Activated CD4-positive, alpha-beta memory T cell treated with anti-CD3 and anti-CD28 coated beads for 36 hours (primary cell): ENCODE measurements around the gene SLC12A5. TPM values are rescaled to one million over a fixed set of nuclear protein-coding genes. Genes with fewer than 3 reads are reported as not detected.

Experiments used
- CTCF ChIA-PET: fragments of 350-600 bp; sonication (Branson Sonifier 250); formaldehyde crosslinking; loops from one replicate; lab custom pipeline; 2021; ENCODE audit warnings: antibody characterized with exemption, inconsistent platforms; lab: Charles Lee
- POLR2A ChIA-PET: fragments of 350-600 bp; sonication (Branson Sonifier 250); formaldehyde crosslinking; loops from one replicate; lab custom pipeline; 2021; ENCODE audit warnings: antibody characterized with exemption; lab: Charles Lee
- DNase-seq: peaks from one replicate; pipeline ENCODE4 v3.0.0-alpha.2; 2020
- H3K27ac Mint-ChIP-seq: one replicate; pipeline ENCODE4 v1.8.0; 2021; ENCODE audit warnings: mixed read lengths
- H3K27me3 Mint-ChIP-seq: one replicate; pipeline ENCODE4 v1.8.0; 2021; ENCODE audit warnings: mixed read lengths
- H3K36me3 Mint-ChIP-seq: one replicate; pipeline ENCODE4 v1.8.0; 2021; ENCODE audit warnings: mixed read lengths
- H3K4me1 Mint-ChIP-seq: one replicate; pipeline ENCODE4 v1.8.0; 2021; ENCODE audit warnings: low read depth, mixed read lengths
- H3K4me3 Mint-ChIP-seq: one replicate; pipeline ENCODE4 v1.8.0; 2021; ENCODE audit warnings: mild to moderate bottlenecking, mixed read lengths
- H3K9me3 Mint-ChIP-seq: one replicate; pipeline ENCODE4 v1.8.0; 2021; ENCODE audit warnings: mixed read lengths
- intact Hi-C: fragments of 100-400 bp; cut with micrococcal nuclease; formaldehyde crosslinking; loops from one replicate; pipeline ENCODE4 v1.15.1; 2023
- total RNA-seq, 2 experiments: library from RNA; stranded (reverse); gene quantifications; one replicate each; pipeline ENCODE4 v1.2.3, GENCODE V29; 2021

Gene SLC12A5
- total RNA-seq, 2 experiments from 2014 or later: 0.97 TPM; not detected in 1

- Mint-ChIP-seq H3K27ac (no peak overlapping the region), H3K4me3 (no peak overlapping the region), H3K36me3 (peaks cover 3% of the 10 kb centered on the region), H3K9me3 (no peaks in the 10 kb centered on the region), H3K4me1 (peaks cover 70% of the 10 kb centered on the region), H3K27me3 (peaks cover 45% of the 10 kb centered on the region)
- intact Hi-C loops: loop anchor here (5.0 kb wide), 1 partner anchor 38 kb away; the partner anchor contains the start of gene ZNF335
- ChIA-PET POLR2A (interaction anchor here (1.6 kb wide), 1 partner anchor 38 kb away, joined by 3 read pairs; the partner anchor contains the start of gene ZNF335), CTCF (interaction anchor here (0.6 to 5.6 kb wide), 3 partner anchors 13 to 94 kb away, joined by 3 to 26 read pairs (median 12); no protein-coding TSS in a partner anchor)
- no peak for DNase-seq
These were observed 19.2 kb upstream of the SLC12A5 start for GRCh38 chr20:46009816-46010215.

- peaks cover 61% of the 10 kb centered on the region for H3K4me1 Mint-ChIP-seq
- peaks cover 47% of the 10 kb centered on the region for H3K27me3 Mint-ChIP-seq
- peak; percentile 66 for DNase-seq
- ChIA-PET CTCF (interaction anchor here (1.0 to 4.7 kb wide), 6 partner anchors 12 to 396 kb away, joined by 3 to 48 read pairs (median 4); partner anchors contain the start of gene ZNF335), POLR2A (interaction anchor here (1.5 kb wide), 1 partner anchor 39 kb away, joined by 3 read pairs; no protein-coding TSS in a partner anchor)
- H3K4me3 Mint-ChIP-seq: peak overlapping the region; percentile 27
- peak overlapping the region; percentile 0 for H3K27ac Mint-ChIP-seq
- intact Hi-C loops: loop anchor here (5.0 kb wide), 1 partner anchor 38 kb away; the partner anchor contains the start of gene ZNF335
- no peaks in the 10 kb centered on the region for H3K9me3 Mint-ChIP-seq
- H3K36me3 Mint-ChIP-seq: peaks cover 3% of the 10 kb centered on the region
These were observed 18.3 kb upstream of the SLC12A5 start for GRCh38 chr20:46010491-46011391.

GRCh38 chr20:46011631-46012482, 17.2 kb upstream of the SLC12A5 start:
- H3K4me1 Mint-ChIP-seq: peaks cover 54% of the 10 kb centered on the region
- no peaks in the 10 kb centered on the region for H3K9me3 Mint-ChIP-seq
- H3K27me3 Mint-ChIP-seq: peaks cover 47% of the 10 kb centered on the region
- POLR2A ChIA-PET: interaction anchor here (1.5 kb wide), 1 partner anchor 41 kb away, joined by 3 read pairs; no protein-coding TSS in a partner anchor
- DNase-seq: peak; percentile 74
- peak overlapping the region; percentile 9 for H3K4me3 Mint-ChIP-seq
- CTCF ChIA-PET: interaction anchor here (1.0 to 4.7 kb wide), 14 partner anchors 11 to 395 kb away, joined by 3 to 105 read pairs (median 6); partner anchors contain the start of gene ZNF335
- intact Hi-C loops: loop anchor here (5.0 kb wide), 1 partner anchor 40 kb away; the partner anchor contains the start of gene ZNF335
- peaks cover 3% of the 10 kb centered on the region for H3K36me3 Mint-ChIP-seq
- H3K27ac Mint-ChIP-seq: no peak overlapping the region

GRCh38 chr20:46012921-46013320, 16.1 kb upstream of the SLC12A5 start:
- H3K27ac Mint-ChIP-seq: no peak overlapping the region
- intact Hi-C loops: loop anchor here (1.0 to 5.0 kb wide), 2 partner anchors 26 to 41 kb away; partner anchors contain the start of gene ZNF335
- H3K9me3 Mint-ChIP-seq: no peaks in the 10 kb centered on the region
- ChIA-PET CTCF (interaction anchor here (0.6 to 4.7 kb wide), 37 partner anchors 8 to 294 kb away, joined by 3 to 105 read pairs (median 4); partner anchors contain the start of genes SLC12A5 and ZNF335), POLR2A (interaction anchor here (1.0 kb wide), 1 partner anchor 15 kb away, joined by 3 read pairs; no protein-coding TSS in a partner anchor)
- H3K27me3 Mint-ChIP-seq: peaks cover 47% of the 10 kb centered on the region
- no peak for DNase-seq
- H3K4me3 Mint-ChIP-seq: no peak overlapping the region
- peaks cover 3% of the 10 kb centered on the region for H3K36me3 Mint-ChIP-seq
- peaks cover 51% of the 10 kb centered on the region for H3K4me1 Mint-ChIP-seq

- ChIA-PET POLR2A (interaction anchor here (1.0 kb wide), 1 partner anchor 14 kb away, joined by 3 read pairs; no protein-coding TSS in a partner anchor), CTCF (interaction anchor here (0.6 to 4.7 kb wide), 42 partner anchors 8 to 371 kb away, joined by 3 to 105 read pairs (median 4); partner anchors contain the start of genes SLC12A5 and ZNF335)
- Mint-ChIP-seq H3K9me3 (no peaks in the 10 kb centered on the region), H3K27me3 (peaks cover 47% of the 10 kb centered on the region), H3K4me1 (peaks cover 46% of the 10 kb centered on the region), H3K27ac (no peak overlapping the region), H3K36me3 (peaks cover 3% of the 10 kb centered on the region), H3K4me3 (peak overlapping the region; percentile 56)
- intact Hi-C loops: loop anchor here (1.0 to 5.0 kb wide), 2 partner anchors 26 to 41 kb away; partner anchors contain the start of gene ZNF335
- DNase-seq: no peak
These were observed 15.6 kb upstream of the SLC12A5 start for GRCh38 chr20:46013322-46013828.

- Mint-ChIP-seq H3K36me3 (peaks cover 3% of the 10 kb centered on the region), H3K9me3 (no peaks in the 10 kb centered on the region), H3K27ac (no peak overlapping the region), H3K27me3 (peaks cover 44% of the 10 kb centered on the region), H3K4me1 (peaks cover 40% of the 10 kb centered on the region), H3K4me3 (peak overlapping the region; percentile 56)
- DNase-seq: peak; percentile 76
- ChIA-PET POLR2A (interaction anchor here (0.6 to 1.0 kb wide), 2 partner anchors 14 to 580 kb away, joined by 3 to 7 read pairs; no protein-coding TSS in a partner anchor), CTCF (interaction anchor here (0.7 to 4.7 kb wide), 54 partner anchors 9 to 646 kb away, joined by 3 to 105 read pairs (median 4); partner anchors contain the start of genes CD40, ELMO2, SLC12A5 and ZNF335)
- intact Hi-C loops: loop anchor here (1.0 to 5.0 kb wide), 2 partner anchors 27 to 42 kb away; partner anchors contain the start of gene ZNF335
These were observed 15.0 kb upstream of the SLC12A5 start for GRCh38 chr20:46013829-46014516.

- Mint-ChIP-seq H3K4me1 (peaks cover 34% of the 10 kb centered on the region), H3K4me3 (peak overlapping the region; percentile 9), H3K27ac (no peak overlapping the region), H3K36me3 (peaks cover 3% of the 10 kb centered on the region), H3K27me3 (peaks cover 36% of the 10 kb centered on the region), H3K9me3 (no peaks in the 10 kb centered on the region)
- DNase-seq: no peak
- intact Hi-C loops: loop anchor here (5.0 kb wide), 1 partner anchor 42 kb away; the partner anchor contains the start of gene ZNF335
- CTCF ChIA-PET: interaction anchor here (0.6 to 4.7 kb wide), 40 partner anchors 8 to 647 kb away, joined by 3 to 105 read pairs (median 4); partner anchors contain the start of genes CD40, ELMO2, SLC12A5 and ZNF335
- POLR2A ChIA-PET: interaction anchor here (0.6 kb wide), 1 partner anchor 580 kb away, joined by 7 read pairs; no protein-coding TSS in a partner anchor
These were observed 14.3 kb upstream of the SLC12A5 start for GRCh38 chr20:46014517-46015396.

GRCh38 chr20:46017272-46017671, 11.7 kb upstream of the SLC12A5 start:
- H3K27me3 Mint-ChIP-seq: peaks cover 24% of the 10 kb centered on the region
- ChIA-PET POLR2A (interaction anchor here (0.7 kb wide), 1 partner anchor 389 kb away, joined by 3 read pairs; no protein-coding TSS in a partner anchor), CTCF (interaction anchor here (1.2 to 1.7 kb wide), 4 partner anchors 30 to 288 kb away, joined by 3 to 6 read pairs (median 4); no protein-coding TSS in a partner anchor)
- H3K9me3 Mint-ChIP-seq: no peaks in the 10 kb centered on the region
- no peak overlapping the region for H3K4me3 Mint-ChIP-seq
- DNase-seq: no peak
- H3K36me3 Mint-ChIP-seq: no peaks in the 10 kb centered on the region
- intact Hi-C loops: no loop called here
- no peak overlapping the region for H3K27ac Mint-ChIP-seq
- H3K4me1 Mint-ChIP-seq: peaks cover 25% of the 10 kb centered on the region

- CTCF ChIA-PET: interaction anchor here (0.6 to 1.7 kb wide), 4 partner anchors 31 to 287 kb away, joined by 4 to 6 read pairs (median 6); no protein-coding TSS in a partner anchor
- Mint-ChIP-seq H3K4me3 (no peak overlapping the region), H3K27me3 (peaks cover 16% of the 10 kb centered on the region), H3K36me3 (no peaks in the 10 kb centered on the region), H3K9me3 (no peaks in the 10 kb centered on the region), H3K27ac (no peak overlapping the region), H3K4me1 (peaks cover 23% of the 10 kb centered on the region)
- POLR2A ChIA-PET: no interaction called here
- intact Hi-C loops: no loop called here
- DNase-seq: no peak
These were observed 10.9 kb upstream of the SLC12A5 start for GRCh38 chr20:46018112-46018511.
